AG04449 (cell line): ENCODE results near the gene TXNDC12.

Source experiments
- CTCF ChIA-PET: fragments of 350-600 bp; formaldehyde crosslinking; extraction: SDS; loops from one replicate; lab custom pipeline; 2021; ENCODE audit warnings: antibody characterized with exemption; lab: Yijun Ruan, JAX
- POLR2A ChIA-PET: fragments of 400-600, 350-600 bp; formaldehyde crosslinking; extraction: SDS; loops from one replicate; lab custom pipeline; 2020; ENCODE audit warnings: antibody characterized with exemption, inconsistent platforms; lab: Yijun Ruan, JAX
- DNase-seq: peaks from one replicate; pipeline ENCODE4 v3.0.0-alpha.2; 2010; ENCODE audit warnings: low read depth, low spot score
- H3K4me3 ChIP-seq: 2 replicates; pipeline ENCODE4 v1.5.1; 2011; ENCODE audit warnings: low read depth, mild to moderate bottlenecking, control low read depth, low read length
- TF ChIP-seq, protein P1 (sequence below): IDR thresholded peaks from one replicate; pipeline ENCODE4 v1.5.1; 2011; ENCODE audit warnings: mild to moderate bottlenecking, moderate library complexity, low read length, control low read depth, inconsistent platforms; ENCODE audit not compliant: insufficient read depth; ENCODE audit errors: missing control alignments

The TXNDC12 gene

DNA sequence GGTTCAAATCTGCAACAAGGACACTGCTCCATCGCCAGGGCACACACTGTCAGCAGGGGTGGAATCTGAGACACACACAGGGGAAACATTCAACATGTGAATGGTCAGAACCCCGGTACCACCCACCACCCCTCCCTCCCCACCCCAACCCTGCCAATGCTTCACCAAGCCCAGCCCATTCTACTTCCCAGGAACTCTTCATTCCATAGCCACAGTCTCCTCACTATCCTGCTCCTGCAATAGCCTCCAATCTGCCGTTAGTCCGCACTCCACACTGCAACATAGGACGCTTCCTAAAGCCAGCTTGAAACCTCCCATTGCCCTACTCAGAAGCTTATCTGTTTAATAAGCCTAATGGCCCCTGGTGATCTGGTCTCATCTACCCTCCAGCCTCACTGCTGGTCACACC lies 57.0 kb downstream of the TXNDC12 start:
- ChIA-PET POLR2A (interaction anchor here (1.1 kb wide), 1 partner anchor 13 kb away, joined by 3 read pairs; no protein-coding TSS in a partner anchor), CTCF (interaction anchor here (1.4 to 6.6 kb wide), 4 partner anchors 14 to 101 kb away, joined by 3 to 63 read pairs (median 6); no protein-coding TSS in a partner anchor)
- no peak for DNase-seq

DNA sequence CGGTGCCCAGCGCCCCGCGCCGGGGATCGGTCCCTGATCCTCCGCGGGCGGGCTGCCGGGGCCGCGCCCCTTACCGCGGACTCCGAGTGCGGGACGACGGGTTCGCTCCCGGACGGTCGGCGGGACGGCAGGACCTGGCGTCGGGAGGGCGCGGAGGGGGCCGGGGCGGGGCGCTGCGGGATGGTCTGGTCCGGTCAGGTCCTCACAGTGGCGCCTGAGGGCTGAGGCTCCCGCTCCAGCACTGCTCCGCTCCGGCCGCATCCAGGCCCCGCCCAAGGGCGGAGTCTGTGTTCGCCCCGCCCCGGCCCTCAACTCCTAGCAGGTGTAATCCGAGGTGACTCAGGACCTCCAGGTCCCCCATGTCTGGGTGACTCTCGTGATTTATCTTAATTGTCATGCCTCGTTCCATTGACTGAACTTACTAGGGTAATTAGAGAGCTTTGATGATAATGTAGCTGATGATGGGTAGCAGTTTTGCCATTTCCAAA lies 64.5 kb downstream of the TXNDC12 start, which contains the start of gene RAB3B:
TSS of gene RAB3B (minus strand) at position 223 of the 488 bp plus-strand sequence. CDS start 13,583 bp downstream, outside the sequence.
- H3K4me3 ChIP-seq, result peak within 1 kb of the TSS; percentile 64
- no peak for DNase-seq
- POLR2A ChIA-PET, result no interaction called here
- CTCF ChIA-PET, result interaction anchor here (0.9 to 3.9 kb wide), 4 partner anchors 9 to 94 kb away, joined by 3 to 18 read pairs (median 4); no protein-coding TSS in a partner anchor
- TF ChIP-seq, protein P1, sequence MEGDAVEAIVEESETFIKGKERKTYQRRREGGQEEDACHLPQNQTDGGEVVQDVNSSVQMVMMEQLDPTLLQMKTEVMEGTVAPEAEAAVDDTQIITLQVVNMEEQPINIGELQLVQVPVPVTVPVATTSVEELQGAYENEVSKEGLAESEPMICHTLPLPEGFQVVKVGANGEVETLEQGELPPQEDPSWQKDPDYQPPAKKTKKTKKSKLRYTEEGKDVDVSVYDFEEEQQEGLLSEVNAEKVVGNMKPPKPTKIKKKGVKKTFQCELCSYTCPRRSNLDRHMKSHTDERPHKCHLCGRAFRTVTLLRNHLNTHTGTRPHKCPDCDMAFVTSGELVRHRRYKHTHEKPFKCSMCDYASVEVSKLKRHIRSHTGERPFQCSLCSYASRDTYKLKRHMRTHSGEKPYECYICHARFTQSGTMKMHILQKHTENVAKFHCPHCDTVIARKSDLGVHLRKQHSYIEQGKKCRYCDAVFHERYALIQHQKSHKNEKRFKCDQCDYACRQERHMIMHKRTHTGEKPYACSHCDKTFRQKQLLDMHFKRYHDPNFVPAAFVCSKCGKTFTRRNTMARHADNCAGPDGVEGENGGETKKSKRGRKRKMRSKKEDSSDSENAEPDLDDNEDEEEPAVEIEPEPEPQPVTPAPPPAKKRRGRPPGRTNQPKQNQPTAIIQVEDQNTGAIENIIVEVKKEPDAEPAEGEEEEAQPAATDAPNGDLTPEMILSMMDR, result no peak

More for the DNA sequence above, 57.0 kb downstream of the TXNDC12 start:
- TF ChIP-seq, protein P1, result no peak
- H3K4me3 ChIP-seq, result no peak overlapping the region

DNA sequence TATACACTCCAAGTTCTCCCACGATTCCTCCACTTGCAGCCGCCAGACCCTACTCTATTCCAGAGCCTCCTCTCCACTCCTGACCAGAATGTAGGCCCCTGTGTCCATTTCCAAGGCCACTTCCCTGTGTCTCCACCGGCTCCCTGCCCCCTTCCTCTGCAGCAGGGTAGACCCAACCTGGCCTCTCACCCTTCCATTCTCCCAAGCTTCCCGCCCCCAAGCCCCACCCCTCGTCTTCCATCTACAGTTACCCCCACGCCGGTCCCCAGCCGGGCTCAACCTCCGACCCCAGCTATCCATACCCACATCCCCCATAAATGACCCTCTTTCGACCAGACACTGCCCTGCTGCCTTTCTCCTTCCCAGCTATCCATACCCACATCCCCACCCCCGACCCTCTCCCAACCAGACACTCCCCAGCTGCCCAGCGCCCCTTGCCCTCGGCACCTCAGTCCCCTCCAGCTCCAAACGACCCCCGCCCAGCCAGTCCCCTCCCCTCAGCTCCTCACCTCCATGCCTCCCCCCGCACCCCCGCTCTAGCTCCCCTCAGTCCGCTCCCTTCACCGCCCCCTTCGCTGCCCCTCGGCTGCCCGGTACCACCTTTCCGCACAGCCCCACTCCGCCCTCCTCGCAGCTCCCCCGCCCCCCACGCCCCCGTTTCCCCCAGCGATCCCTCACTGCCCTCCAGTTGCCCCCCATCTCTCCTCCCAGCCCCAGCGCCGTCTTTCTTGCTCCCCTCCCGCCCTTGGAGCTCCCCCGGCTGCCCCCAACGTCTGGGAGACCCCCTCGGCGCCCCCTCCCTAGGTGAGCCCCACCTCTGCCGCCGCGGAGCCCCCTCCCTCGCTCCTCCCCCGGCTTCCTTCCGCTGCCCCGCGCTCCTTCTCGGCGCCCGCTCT lies 65.2 kb downstream of the TXNDC12 start:
- DNase-seq, result no peak
- H3K4me3 ChIP-seq, result peak overlapping the region; percentile 64
- TF ChIP-seq, protein P1, result no peak
- POLR2A ChIA-PET, result interaction anchor here (0.8 to 1.0 kb wide), 2 partner anchors 39 to 92 kb away, joined by 3 to 4 read pairs; no protein-coding TSS in a partner anchor
- CTCF ChIA-PET, result interaction anchor here (1.0 to 3.9 kb wide), 3 partner anchors 11 to 93 kb away, joined by 4 to 18 read pairs (median 5); no protein-coding TSS in a partner anchor

DNA sequence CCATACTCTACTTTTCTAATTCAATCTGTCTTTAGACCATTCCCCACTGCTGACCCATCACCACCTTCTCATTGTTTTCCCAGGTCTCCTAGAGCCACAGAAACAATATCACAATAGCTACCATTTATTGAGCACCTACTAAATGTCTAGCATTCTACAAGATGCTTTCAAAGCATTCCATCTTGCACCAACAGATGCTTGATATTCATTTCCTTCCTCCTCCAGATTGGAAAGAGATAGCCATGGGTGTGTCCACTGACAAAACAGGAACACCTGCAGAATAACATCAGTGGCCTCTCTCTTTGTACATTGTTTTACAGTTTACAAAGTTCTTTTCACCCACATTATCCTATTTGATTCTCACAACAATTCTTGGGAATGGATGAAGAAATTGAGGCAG lies 66.7 kb downstream of the TXNDC12 start:
- no peak overlapping the region for H3K4me3 ChIP-seq
- TF ChIP-seq, protein P1, result no peak
- DNase-seq, result no peak
- ChIA-PET CTCF (interaction anchor here (0.8 to 1.2 kb wide), 2 partner anchors 14 to 83 kb away, joined by 3 read pairs; no protein-coding TSS in a partner anchor), POLR2A (interaction anchor here (0.5 kb wide), 1 partner anchor 90 kb away, joined by 3 read pairs; no protein-coding TSS in a partner anchor)

DNA sequence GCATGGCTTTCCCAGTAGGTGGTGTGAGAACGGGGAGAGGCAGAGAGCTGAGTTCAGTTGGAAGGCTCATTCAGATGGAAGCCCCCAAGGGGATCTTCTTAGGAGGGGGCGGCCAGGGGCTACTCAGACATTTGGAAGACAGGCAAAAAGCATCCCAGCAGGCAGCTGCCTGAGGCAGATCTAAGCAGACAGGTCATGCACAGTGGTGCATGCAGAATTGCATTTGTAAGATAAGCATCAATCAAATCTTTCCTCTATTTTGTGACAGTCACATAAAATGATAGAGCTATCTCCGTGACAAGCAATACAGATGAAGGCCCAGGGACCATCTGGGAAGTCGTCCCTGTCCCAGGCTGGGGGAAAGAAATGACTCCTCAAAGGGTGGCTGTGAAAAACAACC lies 68.3 kb downstream of the TXNDC12 start:
- TF ChIP-seq, protein P1, result no peak
- DNase-seq, result no peak
- ChIA-PET CTCF (interaction anchor here (1.0 to 1.4 kb wide), 4 partner anchors 15 to 89 kb away, joined by 3 to 5 read pairs (median 4); no protein-coding TSS in a partner anchor), POLR2A (no interaction called here)
- H3K4me3 ChIP-seq, result no peak overlapping the region
